Liver (tissue), 9 donors: ENCODE data around the gene WFDC2. TPM values are rescaled to one million over a fixed set of nuclear protein-coding genes. Genes with fewer than 3 reads are reported as not detected.

Experiments
- DNase-seq: peaks from one replicate; pipeline ENCODE4 v3.0.0-alpha.2; 2017; ENCODE audit warnings: low spot score
- H3K27ac ChIP-seq, 2 donors: one replicate each; pipeline ENCODE4 v1.7.0; 2013; ENCODE audit warnings: inconsistent platforms in 2 of 2, low read length in 2 of 2, control low read depth in 1 of 2, low read depth in 1 of 2, mild to moderate bottlenecking in 1 of 2
- H3K27me3 ChIP-seq, 4 donors: one replicate each; pipeline versions ENCODE4 v1.6.1 to v1.7.0; 2013; ENCODE audit warnings: low read length in 3 of 4, inconsistent platforms in 1 of 4, mild to moderate bottlenecking in 1 of 4, moderate library complexity in 1 of 4; ENCODE audit not compliant: control insufficient read depth in 4 of 4, insufficient read depth in 4 of 4
- H3K36me3 ChIP-seq, 4 donors: one replicate each; pipeline versions ENCODE4 v1.6.1 to v1.7.0; 2013; ENCODE audit warnings: low read length in 3 of 4, mild to moderate bottlenecking in 3 of 4, low read depth in 1 of 4, moderate library complexity in 1 of 4; ENCODE audit not compliant: control insufficient read depth in 4 of 4, insufficient read depth in 3 of 4
- H3K4me1 ChIP-seq, 4 donors: one replicate each; pipeline versions ENCODE4 v1.6.1 to v1.7.0; 2013; ENCODE audit warnings: low read length in 3 of 4, mild to moderate bottlenecking in 3 of 4, moderate library complexity in 1 of 4; ENCODE audit not compliant: control insufficient read depth in 4 of 4, insufficient read depth in 4 of 4
- H3K4me3 ChIP-seq, 3 donors: one replicate each; pipeline versions ENCODE4 v1.6.1 to v1.7.0; 2013; ENCODE audit warnings: low read length in 3 of 3, control low read depth in 1 of 3, low read depth in 1 of 3, mild to moderate bottlenecking in 1 of 3
- H3K9ac ChIP-seq, 2 donors: one replicate each; pipeline ENCODE4 v1.7.0; 2013; ENCODE audit warnings: low read length in 2 of 2, mild to moderate bottlenecking in 2 of 2, moderate library complexity in 2 of 2, control low read depth in 1 of 2, low read depth in 1 of 2
- H3K9me3 ChIP-seq, 4 donors: one replicate each; pipeline versions ENCODE4 v1.6.1 to v1.7.0; 2013; ENCODE audit warnings: low read length in 3 of 4; ENCODE audit not compliant: control insufficient read depth in 4 of 4
- EGR1 ChIP-seq, 2 donors: IDR thresholded peaks; 2 replicates each; pipeline ENCODE4 v1.6.1; 2016 to 2018; ENCODE audit warnings: antibody characterized with exemption in 2 of 2, low read depth in 2 of 2
- FOXA1 ChIP-seq: IDR thresholded peaks from 2 replicates; pipeline ENCODE4 v1.6.1; 2016; ENCODE audit warnings: antibody characterized with exemption
- FOXA2 ChIP-seq: IDR thresholded peaks from 2 replicates; pipeline ENCODE4 v1.6.1; 2016; ENCODE audit warnings: antibody characterized with exemption
- GABPA ChIP-seq, 2 donors: IDR thresholded peaks in 1 of 2; conservative IDR thresholded peaks in 1 of 2; 2 replicates each; pipeline ENCODE4 v1.6.1; 2016; ENCODE audit warnings: antibody characterized with exemption in 2 of 2, mild to moderate bottlenecking in 1 of 2, moderate library complexity in 1 of 2
- HNF4A ChIP-seq, 2 donors: conservative IDR thresholded peaks; 2 replicates each; pipeline ENCODE4 v1.6.1; 2016; ENCODE audit warnings: antibody characterized with exemption in 2 of 2, mild to moderate bottlenecking in 2 of 2
- HNF4G ChIP-seq: IDR thresholded peaks from 2 replicates; pipeline ENCODE4 v1.6.1; 2016; ENCODE audit warnings: antibody characterized with exemption
- JUND ChIP-seq, 2 donors: IDR thresholded peaks; 2 replicates each; pipeline ENCODE4 v1.6.1; 2016; ENCODE audit warnings: antibody characterized with exemption in 2 of 2
- MAX ChIP-seq: IDR thresholded peaks from 2 replicates; pipeline ENCODE4 v1.6.1; 2016; ENCODE audit warnings: antibody characterized with exemption
- NR2F2 ChIP-seq: IDR thresholded peaks from 2 replicates; pipeline ENCODE4 v1.6.1; 2016; ENCODE audit warnings: antibody characterized with exemption
- RAD21 ChIP-seq, 2 donors: IDR thresholded peaks; 2 replicates each; pipeline ENCODE4 v1.6.1; 2016; ENCODE audit warnings: antibody characterized with exemption in 2 of 2, mild to moderate bottlenecking in 2 of 2
- REST ChIP-seq: IDR thresholded peaks from 2 replicates; pipeline ENCODE4 v1.6.1; 2016; ENCODE audit warnings: antibody characterized with exemption, mild to moderate bottlenecking
- RXRA ChIP-seq, 2 donors: IDR thresholded peaks; 2 replicates each; pipeline ENCODE4 v1.6.1; 2017 to 2018; ENCODE audit warnings: antibody characterized with exemption in 2 of 2, mild to moderate bottlenecking in 1 of 2
- SP1 ChIP-seq: IDR thresholded peaks from 2 replicates; pipeline ENCODE4 v1.6.1; 2018; ENCODE audit warnings: antibody characterized with exemption, mild to moderate bottlenecking
- TAF1 ChIP-seq: conservative IDR thresholded peaks from 2 replicates; pipeline ENCODE4 v1.6.1; 2016; ENCODE audit warnings: antibody characterized with exemption, mild to moderate bottlenecking
- YY1 ChIP-seq: IDR thresholded peaks from 2 replicates; pipeline ENCODE4 v1.6.1; 2016; ENCODE audit warnings: antibody characterized with exemption, mild to moderate bottlenecking
- ZBTB33 ChIP-seq: IDR thresholded peaks from 2 replicates; pipeline ENCODE4 v1.6.1; 2016; ENCODE audit warnings: antibody characterized with exemption
- WGBS: extraction: QIAGEN DNeasy Blood & Tissue Kit; methylation state at CpG from one replicate; pipeline ENCODE4 v1.1.7; 2013; 5-methylcytosine and 5-hydroxymethylcytosine counted together
- polyA plus RNA-seq, 2 donors: library from polyadenylated mRNA; stranded (reverse) in 1 of 2; unstranded in 1 of 2; fragments of 200-250 nt in 1 of 2; fragments of >200 nt in 1 of 2; fragmentation: Nextera tagmentation in 1 of 2; extraction: Ambion mirVana in 1 of 2; gene quantifications; one replicate each; pipeline versions ENCODE4 v1.2.1 to v1.2.3, GENCODE V29; 2013 to 2015
- total RNA-seq, 2 donors: library from RNA; depleted of rRNA; stranded (reverse); fragments of >200 nt; gene quantifications; one replicate each; pipeline ENCODE4 v1.2.3, GENCODE V29; 2014
- TF ChIP-seq, protein P1 (sequence below): IDR thresholded peaks from 2 replicates; pipeline ENCODE4 v1.6.1; 2016; ENCODE audit warnings: antibody characterized with exemption
- TF ChIP-seq, protein P2 (sequence below): fragments of 150-350 bp; IDR thresholded peaks from 2 replicates; pipeline ENCODE4 v1.5.1; 2017; ENCODE audit warnings: improper control_type of control experiment, low read depth, low read length; ENCODE audit not compliant: missing input control
- donor health status: healthy.
- donor health status: healthy.
- donor health status: healthy.
- donor health status: healthy.
- donor health status: healthy.

Gene WFDC2
- total and polyA plus RNA-seq, 4 donors: 1.3 to 1.8 TPM; not detected in 2

DNA sequence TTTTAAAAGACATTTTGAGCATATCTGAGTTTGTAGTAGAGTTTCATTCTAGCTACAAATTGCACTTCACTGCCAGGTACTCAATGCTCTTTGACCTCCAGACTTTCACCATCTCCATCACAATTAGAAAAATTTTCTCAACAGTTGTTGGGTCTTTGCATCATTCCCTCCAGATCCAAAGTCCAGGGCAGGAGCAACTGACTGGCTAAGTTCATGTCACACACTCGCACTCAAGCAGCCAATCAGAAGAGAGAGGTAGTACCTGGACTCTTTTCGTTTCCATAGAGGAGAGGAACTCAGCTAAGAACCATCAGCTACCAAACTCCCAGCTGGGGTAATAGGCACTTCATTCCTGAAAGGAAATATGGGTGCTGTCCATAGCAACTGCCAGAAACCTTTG lies 36.8 kb downstream of the WFDC2 start:
- no peaks in the 10 kb centered on the region for H3K4me1 ChIP-seq
- H3K36me3 ChIP-seq: no peaks in the 10 kb centered on the region
- H3K4me3 ChIP-seq: no peak overlapping the region
- 74% methylated on average over 2 of the region's 2 CpGs for WGBS
- peaks cover 0 to 10% (median under 1%) of the 10 kb centered on the region in 4 donors for H3K27me3 ChIP-seq
- no peak for DNase-seq
- H3K9me3 ChIP-seq: no peaks in the 10 kb centered on the region
- no peak overlapping the region for H3K27ac ChIP-seq
- no peak overlapping the region for H3K9ac ChIP-seq
- TF ChIP-seq GABPA (IDR thresholded peaks at IDR 0.05 in 1 of 2, conservative IDR thresholded peaks at IDR 0.05 in 1 of 2): no peak
- no peak for TF ChIP-seq RAD21 (IDR thresholded peaks at IDR 0.05)
- TF ChIP-seq SP1: no peak
- TF ChIP-seq, protein P1, sequence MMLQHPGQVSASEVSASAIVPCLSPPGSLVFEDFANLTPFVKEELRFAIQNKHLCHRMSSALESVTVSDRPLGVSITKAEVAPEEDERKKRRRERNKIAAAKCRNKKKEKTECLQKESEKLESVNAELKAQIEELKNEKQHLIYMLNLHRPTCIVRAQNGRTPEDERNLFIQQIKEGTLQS: no peak
- TF ChIP-seq HNF4A (conservative IDR thresholded peaks at IDR 0.05): peak; percentile 37 to 50
- no peak for TF ChIP-seq RXRA (IDR thresholded peaks at IDR 0.05)
- TF ChIP-seq HNF4G: no peak

GRCh38 chr20:45507011-45507820 lies 37.7 kb downstream of the WFDC2 start:
- WGBS: 82% methylated on average over 5 of the region's 5 CpGs
- no peaks in the 10 kb centered on the region for H3K4me1 ChIP-seq
- no peak overlapping the region for H3K4me3 ChIP-seq
- H3K9ac ChIP-seq: no peak overlapping the region
- no peak for TF ChIP-seq FOXA1
- TF ChIP-seq HNF4G: no peak
- no peak for TF ChIP-seq ZBTB33
- no peak for TF ChIP-seq FOXA2
- no peak for TF ChIP-seq GABPA (IDR thresholded peaks at IDR 0.05 in 1 of 2, conservative IDR thresholded peaks at IDR 0.05 in 1 of 2)
- TF ChIP-seq JUND (IDR thresholded peaks at IDR 0.05): no peak
- TF ChIP-seq SP1: no peak
- TF ChIP-seq NR2F2: no peak
- TF ChIP-seq HNF4A (conservative IDR thresholded peaks at IDR 0.05): no peak
- TF ChIP-seq, protein P2, sequence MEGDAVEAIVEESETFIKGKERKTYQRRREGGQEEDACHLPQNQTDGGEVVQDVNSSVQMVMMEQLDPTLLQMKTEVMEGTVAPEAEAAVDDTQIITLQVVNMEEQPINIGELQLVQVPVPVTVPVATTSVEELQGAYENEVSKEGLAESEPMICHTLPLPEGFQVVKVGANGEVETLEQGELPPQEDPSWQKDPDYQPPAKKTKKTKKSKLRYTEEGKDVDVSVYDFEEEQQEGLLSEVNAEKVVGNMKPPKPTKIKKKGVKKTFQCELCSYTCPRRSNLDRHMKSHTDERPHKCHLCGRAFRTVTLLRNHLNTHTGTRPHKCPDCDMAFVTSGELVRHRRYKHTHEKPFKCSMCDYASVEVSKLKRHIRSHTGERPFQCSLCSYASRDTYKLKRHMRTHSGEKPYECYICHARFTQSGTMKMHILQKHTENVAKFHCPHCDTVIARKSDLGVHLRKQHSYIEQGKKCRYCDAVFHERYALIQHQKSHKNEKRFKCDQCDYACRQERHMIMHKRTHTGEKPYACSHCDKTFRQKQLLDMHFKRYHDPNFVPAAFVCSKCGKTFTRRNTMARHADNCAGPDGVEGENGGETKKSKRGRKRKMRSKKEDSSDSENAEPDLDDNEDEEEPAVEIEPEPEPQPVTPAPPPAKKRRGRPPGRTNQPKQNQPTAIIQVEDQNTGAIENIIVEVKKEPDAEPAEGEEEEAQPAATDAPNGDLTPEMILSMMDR: no peak
- TF ChIP-seq YY1: no peak
- no peak for TF ChIP-seq TAF1
- TF ChIP-seq, protein P1: no peak
- no peak for TF ChIP-seq EGR1 (IDR thresholded peaks at IDR 0.05; ENCODE audit: low read depth in 2 of 2)
- no peak for TF ChIP-seq RXRA (IDR thresholded peaks at IDR 0.05)
- no peak for TF ChIP-seq REST
- no peak for TF ChIP-seq RAD21 (IDR thresholded peaks at IDR 0.05)
- no peak for TF ChIP-seq MAX
- H3K27ac ChIP-seq: no peak overlapping the region
- H3K36me3 ChIP-seq: no peaks in the 10 kb centered on the region
- no peaks in the 10 kb centered on the region for H3K9me3 ChIP-seq
- DNase-seq: no peak
- peaks cover 0 to 10% (median under 1%) of the 10 kb centered on the region in 4 donors for H3K27me3 ChIP-seq
